ENCODE results near the gene FOXO1.
"Not testable (repeated sequence)": the region's sequence is repeated elsewhere in the genome, so short reads cannot be mapped to it uniquely, and the experiment has no call there.

Gene FOXO1

DNA sequence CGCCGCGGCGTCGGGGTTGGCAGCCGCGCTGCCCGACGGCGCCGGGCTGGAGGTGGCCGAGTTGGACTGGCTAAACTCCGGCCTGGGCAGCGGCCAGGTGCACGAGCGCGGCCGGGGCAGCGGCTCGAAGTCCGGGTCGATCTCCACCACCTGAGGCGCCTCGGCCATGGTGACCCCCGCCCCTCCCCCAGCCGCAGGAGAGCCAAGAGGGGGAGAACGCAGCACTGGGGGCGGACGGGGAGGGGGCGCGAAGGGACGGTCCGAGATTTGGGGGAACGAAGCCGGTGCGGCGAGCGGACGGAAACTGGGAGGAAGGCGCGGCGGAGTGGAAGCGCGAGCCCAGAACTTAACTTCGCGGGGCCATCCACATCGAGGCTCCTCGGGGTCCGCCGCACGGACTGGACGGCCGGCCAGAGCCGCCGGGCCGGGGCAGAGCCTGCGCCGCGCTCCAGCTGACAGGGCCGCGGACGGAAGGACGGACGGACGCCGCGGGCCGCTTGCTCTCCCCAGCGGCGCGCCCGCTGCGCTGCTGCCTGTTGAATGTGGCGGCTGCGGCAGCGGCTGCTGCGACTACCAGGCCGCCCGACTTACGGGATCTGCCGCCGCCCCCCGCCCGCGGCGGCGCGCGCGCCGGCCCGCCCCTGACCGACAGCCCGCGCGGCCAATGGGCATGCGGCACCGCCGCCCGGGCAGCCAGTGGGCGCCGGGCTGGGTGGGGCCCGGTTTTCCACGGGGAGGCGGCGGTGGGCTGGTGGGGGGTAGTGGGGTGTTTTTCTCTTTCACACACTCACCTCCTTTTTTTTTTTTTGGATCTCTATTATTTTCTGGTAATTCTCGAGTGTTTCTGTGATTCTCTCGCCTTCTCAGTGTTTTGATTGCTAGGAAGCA is at the start of gene FOXO1:
Gene FOXO1 (minus strand): TSS at position 597 of the 888 bp plus-strand sequence. CDS start 429 bp downstream, at position 168.
- peak; percentile 56 to 92 for DNase-seq

DNA sequence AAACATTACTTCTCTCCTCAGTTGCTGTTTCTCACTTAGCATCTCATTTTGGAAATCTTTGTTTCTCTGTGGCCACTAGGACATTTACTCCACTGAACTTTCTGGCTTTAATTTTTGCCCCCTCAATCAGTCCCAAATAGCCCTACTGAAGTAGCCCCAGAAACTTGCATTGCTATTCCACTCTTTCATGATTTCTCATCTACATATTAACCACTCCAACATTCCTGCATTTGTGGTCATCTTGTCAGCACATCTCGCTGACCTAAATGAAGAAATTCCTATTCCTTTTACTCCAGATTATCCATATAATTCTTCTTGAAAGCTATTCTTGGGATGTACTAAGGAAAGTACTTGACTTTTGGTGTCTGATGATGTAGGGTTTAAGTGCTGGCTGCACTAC is 48.0 kb upstream of the FOXO1 start:
- not testable (repeated sequence) for DNase-seq

DNA sequence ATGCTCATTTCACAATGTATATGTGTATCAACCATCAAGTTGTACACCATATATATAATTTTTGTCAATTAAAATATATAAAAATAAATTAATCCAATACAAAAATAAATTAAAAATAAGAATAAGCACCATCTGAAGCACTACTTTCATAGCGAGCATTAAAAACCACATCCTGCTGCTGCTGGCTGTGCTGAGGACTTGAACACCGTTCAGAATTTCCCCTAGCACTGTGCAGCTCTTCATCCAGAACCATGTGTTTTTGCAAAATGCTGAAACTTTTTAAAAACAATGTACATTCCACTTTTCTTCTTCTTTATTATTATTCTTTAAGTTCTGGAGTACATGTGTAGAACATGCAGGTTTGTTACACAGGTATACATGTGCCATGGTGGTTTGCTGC is 40.0 kb upstream of the FOXO1 start:
- no peak for DNase-seq

GRCh38 chr13:40697711-40698110 is 31.3 kb upstream of the FOXO1 start:
- no peak for DNase-seq

DNA sequence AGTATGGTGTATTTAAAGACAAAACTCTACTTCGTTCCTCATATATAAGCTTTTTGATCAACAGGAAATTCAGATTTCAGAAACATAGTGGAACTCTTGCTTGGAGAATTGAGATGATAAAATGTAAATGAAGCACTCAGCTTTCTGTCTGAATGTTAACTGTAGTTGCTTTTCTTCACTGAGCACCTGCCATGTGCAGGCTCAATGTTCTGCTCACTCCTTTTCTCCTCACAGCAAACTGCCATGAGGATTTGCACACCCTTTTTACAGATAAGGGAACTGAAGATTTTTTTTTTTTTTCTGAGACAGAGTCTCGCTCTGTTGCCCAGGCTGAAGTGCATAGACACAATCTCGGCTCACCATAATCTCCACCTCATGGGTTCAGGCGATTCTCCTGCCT is 28.0 kb upstream of the FOXO1 start:
- DNase-seq, result no peak

DNA sequence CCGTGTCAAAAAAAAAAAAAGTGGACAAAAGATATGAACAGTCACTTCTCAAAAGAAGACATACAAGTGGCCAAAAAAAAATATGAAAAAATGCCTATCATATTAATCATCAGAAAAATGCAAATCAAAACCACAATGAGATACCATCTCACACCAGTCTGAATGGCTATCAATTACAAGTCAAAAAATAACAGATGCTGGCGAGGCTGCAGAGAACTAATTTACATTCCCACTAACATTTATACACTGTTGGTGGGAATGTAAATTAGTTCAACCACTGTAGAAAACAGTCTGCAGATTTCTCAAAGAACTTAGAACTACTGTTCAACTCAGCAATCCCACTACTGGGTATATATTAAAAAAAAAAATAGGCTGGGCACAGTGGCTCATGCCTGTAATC is 26.5 kb upstream of the FOXO1 start:
- no peak for DNase-seq

DNA sequence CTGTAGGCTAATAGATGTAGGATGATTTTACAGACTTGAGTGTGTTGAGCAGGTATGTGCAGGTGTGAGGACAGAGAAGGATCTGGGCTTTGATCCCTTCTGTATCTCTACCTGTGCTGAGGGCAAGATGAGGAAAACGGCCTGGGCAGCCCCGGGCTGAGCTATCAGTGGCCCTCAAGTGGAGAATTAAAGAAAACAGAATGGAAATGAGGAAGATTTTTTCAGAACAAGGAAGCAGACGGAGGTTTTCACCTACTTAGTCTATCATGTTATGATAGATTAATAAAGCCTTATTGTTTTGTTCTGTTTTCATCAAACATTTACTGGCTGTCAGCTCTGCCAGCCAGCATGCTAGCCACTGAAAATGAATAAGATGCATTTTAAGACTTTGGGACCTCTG is 22.3 kb upstream of the FOXO1 start:
- DNase-seq, result no peak

DNA sequence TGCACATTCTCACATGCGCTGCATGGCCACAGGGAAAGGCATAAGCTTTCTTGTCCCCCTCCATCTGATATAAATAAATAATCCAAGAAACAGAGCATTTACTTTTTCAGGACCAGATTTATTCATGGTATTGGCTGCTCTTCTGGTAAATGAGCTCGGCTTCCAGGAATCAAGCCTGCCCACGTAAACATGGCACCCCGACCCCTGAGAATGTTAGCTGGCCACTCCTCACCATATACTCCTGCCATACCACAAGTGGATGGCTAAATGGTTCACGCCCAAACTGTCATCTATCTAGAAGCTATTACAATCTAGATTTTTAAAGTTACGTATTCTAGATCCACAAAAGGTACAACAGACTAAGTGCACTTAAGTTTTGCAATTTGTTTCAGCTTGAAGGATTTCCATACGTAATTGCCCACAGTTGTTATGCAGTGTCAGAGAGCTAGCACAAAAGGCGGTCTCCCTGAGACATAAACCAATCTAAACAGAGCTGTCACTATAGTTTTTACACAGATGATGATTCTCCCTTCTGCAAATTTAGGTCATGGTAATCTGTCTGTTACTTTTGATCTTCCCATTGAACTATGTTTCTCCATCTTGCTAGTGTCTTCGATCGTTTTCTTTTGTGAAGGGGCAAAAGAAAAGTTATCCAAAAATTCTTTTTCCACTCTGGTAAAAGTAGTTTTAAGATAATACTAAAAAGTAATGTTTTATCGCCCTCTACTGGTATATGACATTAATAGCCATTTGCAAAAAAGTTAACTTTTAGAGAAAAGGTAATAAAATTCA is 16.2 kb upstream of the FOXO1 start:
- peak; percentile 11 to 82 for DNase-seq

- peak in 1 of 2 experiments; percentile 31 for DNase-seq
These were observed 15.1 kb upstream of the FOXO1 start for GRCh38 chr13:40681341-40682146.

DNA sequence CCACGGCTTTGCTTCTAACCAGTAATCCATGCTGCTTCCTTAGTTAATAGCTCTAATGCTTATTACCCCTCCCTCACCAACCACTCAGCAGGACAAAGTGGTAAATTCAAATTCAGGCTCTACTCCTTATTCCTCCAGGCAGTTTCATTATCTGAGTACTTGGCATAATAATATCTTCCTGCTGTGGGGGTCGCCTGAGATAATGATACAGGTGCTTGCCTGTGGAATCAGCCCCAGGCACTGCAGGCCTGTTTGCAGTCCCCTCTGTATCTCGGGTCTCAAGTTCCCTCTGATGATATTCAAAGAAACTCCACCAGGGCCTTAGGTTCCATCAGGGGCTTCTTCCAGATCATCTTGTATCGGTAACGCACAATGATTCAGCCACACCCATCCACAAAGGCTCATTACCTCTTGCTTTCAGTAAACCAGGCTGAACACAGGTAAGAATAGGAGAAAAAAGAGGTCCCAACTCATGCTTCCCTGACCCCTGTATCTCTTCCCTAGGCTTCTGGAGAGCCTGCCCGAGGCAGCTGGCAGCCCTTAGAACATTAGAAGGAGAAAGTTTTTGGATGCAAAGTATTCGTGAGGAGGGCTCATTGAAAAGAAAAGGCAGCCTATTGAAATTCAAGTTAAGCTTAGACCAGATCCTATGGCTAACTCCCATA is 14.3 kb upstream of the FOXO1 start:
- no peak for DNase-seq

GRCh38 chr13:40679480-40679985 is 13.1 kb upstream of the FOXO1 start:
- no peak for DNase-seq

DNA sequence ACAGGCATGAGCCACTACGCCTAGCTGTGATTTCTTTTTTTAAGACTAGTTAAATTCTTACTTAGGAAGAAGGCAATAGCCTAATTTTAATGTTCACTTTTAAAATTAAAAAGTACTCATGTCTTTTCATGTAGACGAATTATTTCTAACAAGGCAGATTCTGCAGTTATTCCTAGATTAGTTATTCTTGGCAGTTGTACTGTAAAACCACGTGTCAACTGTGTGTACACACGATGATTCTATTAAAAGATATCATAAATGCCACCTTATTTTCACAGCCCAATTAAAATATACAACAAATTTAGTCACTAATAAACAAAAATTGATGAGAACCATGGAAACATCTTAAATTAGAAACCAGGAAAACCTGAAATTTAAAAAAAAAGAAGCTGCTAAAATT is 10.6 kb upstream of the FOXO1 start:
- DNase-seq, result no peak

- no peak for DNase-seq
These were observed 9.6 kb upstream of the FOXO1 start for GRCh38 chr13:40676007-40676406.

GRCh38 chr13:40673414-40673813 is 7.0 kb upstream of the FOXO1 start:
- no peak for DNase-seq

DNA sequence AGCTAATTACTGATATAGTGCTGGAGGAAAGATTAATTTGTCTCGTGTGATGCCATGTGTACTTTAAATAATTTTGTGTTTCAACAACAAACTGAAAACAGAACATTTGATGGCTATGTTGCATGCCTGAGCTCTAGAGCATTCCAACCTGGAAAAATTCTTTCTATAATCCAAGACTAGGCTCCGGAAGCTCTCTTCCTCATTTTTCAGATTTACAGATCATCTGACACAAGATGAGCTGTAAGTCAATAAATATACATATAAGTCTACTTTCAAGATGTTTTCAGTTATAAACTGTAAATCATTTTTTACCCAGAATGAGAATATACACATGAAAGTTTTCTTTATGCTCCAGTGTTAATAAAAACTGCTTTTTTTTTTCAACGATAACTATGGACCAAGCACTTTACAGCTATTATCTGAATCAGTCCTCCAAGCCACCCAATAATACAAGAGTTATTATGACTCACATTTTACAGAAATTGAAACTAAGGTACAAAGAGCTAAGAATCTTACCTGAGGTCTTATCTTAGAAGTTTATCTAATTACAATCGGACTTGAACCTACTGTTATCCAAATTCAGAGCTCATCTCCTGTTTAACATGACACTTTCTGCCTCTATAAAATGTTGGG is 6.4 kb upstream of the FOXO1 start:
- DNase-seq, result no peak

GRCh38 chr13:40671956-40672764 is 5.7 kb upstream of the FOXO1 start:
- peak in 1 of 2 experiments; percentile 74 for DNase-seq

DNA sequence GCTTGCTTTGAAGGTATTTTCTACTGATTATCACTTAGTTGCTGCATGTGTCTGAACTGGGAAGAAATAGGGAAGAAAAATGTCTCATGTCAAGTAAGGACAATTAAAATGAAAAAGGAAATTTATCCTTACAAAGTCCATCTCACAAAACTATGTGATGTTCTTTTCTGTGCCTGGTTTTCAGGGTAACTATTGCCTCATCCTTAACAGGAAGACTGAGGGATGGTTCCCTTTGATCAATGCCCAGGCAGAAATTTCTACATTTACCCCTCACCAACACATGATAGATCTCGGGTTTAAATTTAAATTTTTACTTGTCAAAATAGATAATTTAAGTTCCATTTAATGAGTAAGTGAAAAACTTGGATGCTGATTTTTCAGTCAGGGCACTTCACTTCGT is 3.9 kb upstream of the FOXO1 start:
- no peak for DNase-seq

DNA sequence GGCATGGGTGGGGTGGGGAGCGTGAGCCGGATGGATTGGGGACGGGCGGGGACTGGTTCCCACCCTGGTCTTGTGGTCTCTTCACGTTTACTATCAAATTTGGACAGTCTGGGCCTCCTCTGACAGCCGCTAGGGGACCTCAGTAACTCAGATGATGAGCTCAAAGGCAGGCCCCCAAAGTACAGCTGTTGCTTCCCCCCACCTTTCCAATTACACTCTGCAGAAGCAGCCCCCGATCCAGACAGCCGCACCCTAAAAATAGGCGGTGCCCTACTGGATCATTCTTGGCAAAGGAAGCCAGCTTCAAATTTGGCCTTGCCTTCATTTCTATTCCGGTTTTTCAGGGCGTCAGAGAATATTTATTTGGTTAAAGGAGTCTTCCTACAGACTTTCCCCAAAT is 1.9 kb upstream of the FOXO1 start:
- no peak for DNase-seq

- no peak for DNase-seq
These were observed 1.2 kb upstream of the FOXO1 start for GRCh38 chr13:40667622-40667978.

DNA sequence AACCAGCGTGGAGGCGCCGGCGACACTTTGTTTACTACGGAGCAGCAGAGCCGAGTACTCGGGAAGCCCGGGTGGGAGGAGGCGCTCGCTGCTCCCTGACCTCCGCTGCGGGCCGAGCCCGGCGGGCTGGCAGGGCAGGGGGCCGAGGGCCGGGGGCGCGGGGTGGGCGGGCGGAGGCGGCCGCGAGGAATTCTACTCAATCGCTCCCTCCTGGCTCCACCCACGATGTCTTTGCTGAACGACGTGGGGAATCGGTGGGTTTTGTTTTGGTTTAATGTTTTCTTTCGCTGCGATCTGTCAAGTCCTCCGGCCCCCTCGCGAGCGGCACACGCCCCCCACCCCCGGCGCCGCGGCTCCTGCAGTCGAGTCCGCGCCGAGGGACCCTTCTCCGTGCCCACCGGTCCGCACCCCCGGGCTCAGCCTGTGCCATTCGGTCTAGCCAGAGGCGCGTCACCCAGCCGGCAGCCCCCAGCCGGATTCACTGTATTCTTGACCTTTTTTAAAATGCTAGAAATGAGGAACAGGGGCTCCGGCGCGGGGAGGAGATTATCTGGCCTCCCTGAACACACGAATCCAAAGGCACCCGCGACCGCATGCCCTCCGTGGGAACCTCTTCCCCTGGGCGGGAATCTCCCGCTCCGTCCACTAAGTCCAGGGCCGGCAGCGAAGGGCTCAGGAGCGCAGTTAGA is 636 bp upstream of the FOXO1 start:
- peak in 1 of 2 experiments; percentile 52 for DNase-seq

Data from NCI-H446 (cell line).